ENCODE measurements around the gene NRTN.

Gene NRTN

GRCh38 chr19:5790559-5791520, 14.0 kb upstream of the NRTN start, which contains the start of gene DUS3L:
Gene DUS3L, minus strand, starts transcription at chr19:5791163. Its CDS starts 22 bp downstream, at chr19:5791141.
- TF ChIP-seq, protein P1, sequence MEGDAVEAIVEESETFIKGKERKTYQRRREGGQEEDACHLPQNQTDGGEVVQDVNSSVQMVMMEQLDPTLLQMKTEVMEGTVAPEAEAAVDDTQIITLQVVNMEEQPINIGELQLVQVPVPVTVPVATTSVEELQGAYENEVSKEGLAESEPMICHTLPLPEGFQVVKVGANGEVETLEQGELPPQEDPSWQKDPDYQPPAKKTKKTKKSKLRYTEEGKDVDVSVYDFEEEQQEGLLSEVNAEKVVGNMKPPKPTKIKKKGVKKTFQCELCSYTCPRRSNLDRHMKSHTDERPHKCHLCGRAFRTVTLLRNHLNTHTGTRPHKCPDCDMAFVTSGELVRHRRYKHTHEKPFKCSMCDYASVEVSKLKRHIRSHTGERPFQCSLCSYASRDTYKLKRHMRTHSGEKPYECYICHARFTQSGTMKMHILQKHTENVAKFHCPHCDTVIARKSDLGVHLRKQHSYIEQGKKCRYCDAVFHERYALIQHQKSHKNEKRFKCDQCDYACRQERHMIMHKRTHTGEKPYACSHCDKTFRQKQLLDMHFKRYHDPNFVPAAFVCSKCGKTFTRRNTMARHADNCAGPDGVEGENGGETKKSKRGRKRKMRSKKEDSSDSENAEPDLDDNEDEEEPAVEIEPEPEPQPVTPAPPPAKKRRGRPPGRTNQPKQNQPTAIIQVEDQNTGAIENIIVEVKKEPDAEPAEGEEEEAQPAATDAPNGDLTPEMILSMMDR (IDR thresholded peaks at IDR 0.05; ENCODE audit: control insufficient read depth, extremely low read depth, insufficient read depth), result no peak
- peak within 1 kb of the TSS; percentile 93 for H3K4me3 ChIP-seq (ENCODE audit: low read depth, low read length)
- DNase-seq (ENCODE audit: low read depth), result peak; percentile 99

DNA sequence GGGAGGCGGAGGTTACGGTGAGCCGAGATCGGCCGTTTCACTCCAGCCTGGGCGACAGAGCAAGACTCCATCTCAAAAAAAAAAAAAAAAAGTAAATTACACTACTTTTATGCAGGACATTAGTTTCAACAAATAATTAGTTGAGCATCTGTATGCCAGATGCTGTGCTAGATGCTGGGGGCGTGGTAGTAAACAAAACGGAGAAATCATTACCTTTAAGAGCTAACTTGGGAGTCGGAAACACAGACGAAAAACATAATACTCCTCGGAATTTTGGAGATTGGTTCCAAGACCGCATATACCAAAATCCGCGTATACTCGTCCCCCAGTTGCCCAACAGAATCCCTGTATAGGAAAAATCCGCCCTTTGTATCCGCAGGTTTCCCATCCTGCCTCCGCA, 12.6 kb upstream of the NRTN start:
- H3K4me3 ChIP-seq (ENCODE audit: low read depth, low read length), result no peak overlapping the region
- no peak for DNase-seq (ENCODE audit: low read depth)
- TF ChIP-seq, protein P1 (IDR thresholded peaks at IDR 0.05; ENCODE audit: control insufficient read depth, extremely low read depth, insufficient read depth), result no peak

DNA sequence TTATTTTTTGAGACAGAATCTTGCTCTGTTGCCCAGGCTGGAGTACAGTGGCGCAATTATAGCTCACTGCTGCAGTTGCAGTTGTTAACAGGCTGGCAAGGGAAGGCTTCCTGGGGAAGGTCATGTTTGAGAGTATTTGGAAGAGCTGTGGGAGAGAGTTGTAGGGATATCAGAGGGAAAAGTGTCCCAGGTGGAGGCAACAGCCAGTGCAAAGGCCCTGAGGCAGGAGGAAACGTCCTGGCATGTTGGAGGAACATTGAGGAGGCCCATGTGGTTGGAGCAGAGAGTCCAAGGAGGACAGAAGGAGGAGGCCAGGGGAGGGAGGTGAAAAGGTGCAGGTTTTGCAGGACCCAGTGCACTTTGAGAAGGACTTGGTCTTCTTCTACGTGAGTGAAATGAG, 11.7 kb upstream of the NRTN start:
- TF ChIP-seq, protein P1 (IDR thresholded peaks at IDR 0.05; ENCODE audit: control insufficient read depth, extremely low read depth, insufficient read depth), result no peak
- H3K4me3 ChIP-seq (ENCODE audit: low read depth, low read length), result no peak overlapping the region
- no peak for DNase-seq (ENCODE audit: low read depth)

DNA sequence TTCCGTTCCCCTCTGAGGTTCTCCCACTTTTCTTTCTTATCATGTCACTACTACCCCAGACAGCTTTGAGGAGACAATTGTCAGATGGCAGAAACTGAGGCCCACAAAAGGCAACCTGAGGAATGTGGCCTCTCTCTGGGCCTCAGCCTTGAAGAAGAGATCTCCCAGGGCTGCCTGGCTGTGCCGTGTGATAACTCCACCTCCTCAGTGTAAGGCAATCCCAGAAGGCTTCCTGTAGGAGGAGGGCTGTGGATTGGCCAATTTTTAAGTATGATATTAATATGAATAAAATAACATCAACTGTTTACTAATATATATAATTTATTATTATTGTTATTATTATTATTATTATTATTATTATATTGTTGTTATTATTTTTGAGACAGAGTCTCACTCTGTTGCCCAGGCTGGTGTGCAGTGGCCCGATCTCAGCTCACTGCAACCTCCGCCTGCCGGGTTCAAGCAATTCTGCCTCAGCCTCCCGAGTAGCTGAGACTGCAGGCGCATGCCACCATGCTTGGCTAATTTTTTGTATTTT, 9.4 kb upstream of the NRTN start:
- TF ChIP-seq, protein P1 (IDR thresholded peaks at IDR 0.05; ENCODE audit: control insufficient read depth, extremely low read depth, insufficient read depth), result no peak
- H3K4me3 ChIP-seq (ENCODE audit: low read depth, low read length), result no peak overlapping the region
- no peak for DNase-seq (ENCODE audit: low read depth)

DNA sequence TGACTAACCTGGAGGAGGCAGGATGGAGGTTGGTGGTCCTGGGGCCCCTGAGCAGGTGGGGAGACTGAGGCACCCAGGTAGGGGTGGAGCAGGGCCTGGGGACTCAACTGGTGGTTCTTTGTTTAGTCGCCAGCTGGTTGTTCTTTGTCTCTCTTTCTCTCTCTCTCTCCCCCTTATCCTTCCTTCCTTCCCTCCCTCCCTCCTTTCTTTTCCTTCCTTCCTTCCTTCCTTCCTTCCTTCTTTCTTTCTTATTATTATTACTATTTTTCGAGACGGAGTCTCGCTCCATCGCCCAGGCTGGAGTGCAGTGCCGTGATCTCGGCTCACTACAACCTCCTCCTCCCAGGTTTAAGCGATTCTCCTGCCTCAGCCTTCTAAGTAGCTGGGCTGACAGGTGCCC, 6.6 kb upstream of the NRTN start:
- H3K4me3 ChIP-seq (ENCODE audit: low read depth, low read length), result no peak overlapping the region
- no peak for DNase-seq (ENCODE audit: low read depth)
- TF ChIP-seq, protein P1 (IDR thresholded peaks at IDR 0.05; ENCODE audit: control insufficient read depth, extremely low read depth, insufficient read depth), result no peak

GRCh38 chr19:5799247-5800241, 5.3 kb upstream of the NRTN start:
- TF ChIP-seq, protein P1 (IDR thresholded peaks at IDR 0.05; ENCODE audit: control insufficient read depth, extremely low read depth, insufficient read depth), result no peak
- no peak for DNase-seq (ENCODE audit: low read depth)
- H3K4me3 ChIP-seq (ENCODE audit: low read depth, low read length), result no peak overlapping the region
